HepG2 (cell line): ENCODE data around the gene PHTF1. TPM values are rescaled to one million over a fixed set of nuclear protein-coding genes. Genes with fewer than 3 reads are reported as not detected.

Experiments used
- ATAC-seq: fragments of 200-7000 bp; cut with Tn5 transposase; 3 replicates; pipeline ENCODE4 v1.9.1; 2020; ENCODE audit warnings: mild to moderate bottlenecking, moderate library complexity
- BruUV-seq: library from RNA; stranded (reverse); fragments of 400-500 nt; replicated peaks from 2 replicates; lab custom pipeline; 2021; lab: Mats Ljungman, UMichigan
- CTCF ChIA-PET: fragments of 300-600 bp; formaldehyde crosslinking; extraction: SDS; loops from one replicate; lab custom pipeline; 2021; ENCODE audit warnings: low total read pairs, inconsistent platforms, low intra/inter-chr PET ratio; lab: Yijun Ruan, JAX
- POLR2A ChIA-PET: fragments of 350-600 bp; sonication (Branson Sonifier 250); formaldehyde crosslinking; loops from one replicate; lab custom pipeline; 2020; ENCODE audit warnings: antibody characterized with exemption, inconsistent platforms; lab: Yijun Ruan, JAX
- DNase-seq: peaks from one replicate; pipeline ENCODE4 v3.0.0-alpha.2; 2015; ENCODE audit warnings: low spot score
- FAIRE-seq: peaks from 3 replicates; lab custom pipeline; 2011; peaks lifted over from hg19 to GRCh38; lab: Jason Lieb, UNC
- H2AFZ ChIP-seq: one replicate; pipeline ENCODE4 v1.6.1; 2011; ENCODE audit warnings: low read length, inconsistent platforms
- H3K27ac ChIP-seq: fragments of 300-600 bp; 3 replicates; pipeline ENCODE4 v1.8.0; 2011; ENCODE audit warnings: mixed run types, mild to moderate bottlenecking, mixed read lengths, low read length, inconsistent platforms; ENCODE audit not compliant: insufficient read depth; ENCODE audit errors: extremely low read length
- H3K27me3 ChIP-seq, 2 experiments: fragments of 200-600 bp in 1 of 2; 2 replicates in 1 of 2; 3 replicates in 1 of 2; pipeline versions ENCODE4 v1.6.0 to v1.8.0; 2011; ENCODE audit warnings: low read length in 2 of 2, mild to moderate bottlenecking in 2 of 2, moderate library complexity in 2 of 2, inconsistent platforms in 1 of 2; ENCODE audit not compliant: insufficient read depth in 2 of 2, control insufficient read depth in 1 of 2
- H3K36me3 ChIP-seq, 2 experiments: fragments of 200-600 bp in 1 of 2; replicated peaks in 1 of 2; 2 replicates in 1 of 2; 3 replicates in 1 of 2; pipeline versions ENCODE4 v1.5.1 to v1.8.0; 2011; ENCODE audit warnings: low read length in 2 of 2, inconsistent platforms in 1 of 2; ENCODE audit not compliant: insufficient read depth in 2 of 2, control insufficient read depth in 1 of 2
- H3K4me1 ChIP-seq: 2 replicates; pipeline ENCODE4 v1.5.1; 2012; ENCODE audit warnings: low read length, inconsistent platforms; ENCODE audit not compliant: insufficient read depth
- H3K4me2 ChIP-seq: 2 replicates; pipeline ENCODE4 v1.6.0; 2011; ENCODE audit warnings: low read depth, low read length, inconsistent platforms
- H3K4me3 ChIP-seq, 3 experiments: fragments of 200-600 bp in 1 of 3; sonication (generic), shearing (Covaris generic) in 1 of 3; replicated peaks in 1 of 3; 2 replicates each; pipeline ENCODE4 v1.5.1; 2011 to 2016; ENCODE audit warnings: low read length in 3 of 3, inconsistent platforms in 2 of 3, low read depth in 2 of 3, mild to moderate bottlenecking in 2 of 3, control low read depth in 1 of 3, mixed read lengths in 1 of 3; ENCODE audit not compliant: insufficient read depth in 1 of 3
- H3K79me2 ChIP-seq: one replicate; pipeline ENCODE4 v1.6.1; 2011; ENCODE audit warnings: low read length, inconsistent platforms; ENCODE audit not compliant: insufficient read depth
- H3K9ac ChIP-seq: 2 replicates; pipeline ENCODE4 v1.6.0; 2011; ENCODE audit warnings: mild to moderate bottlenecking, low read depth, low read length, inconsistent platforms; ENCODE audit not compliant: insufficient read depth
- H3K9me3 ChIP-seq: 2 replicates; pipeline ENCODE4 v1.5.1; 2012; ENCODE audit warnings: mild to moderate bottlenecking, low read length
- H4K20me1 ChIP-seq: 2 replicates; pipeline ENCODE4 v1.6.0; 2011; ENCODE audit warnings: inconsistent platforms, mild to moderate bottlenecking, low read length, moderate library complexity; ENCODE audit not compliant: insufficient read depth
- SAP130 ChIP-seq: IDR thresholded peaks from 2 replicates; pipeline ENCODE4 v1.6.1; 2016; ENCODE audit warnings: low read depth
- TEAD3 ChIP-seq: optimal IDR thresholded peaks from 2 replicates; pipeline ENCODE3; 2016; ENCODE audit warnings: borderline replicate concordance
- YY1 ChIP-seq: IDR thresholded peaks from 2 replicates; pipeline ENCODE4 v1.6.1; 2011; ENCODE audit warnings: low read length, low read depth, moderate library complexity, mild to moderate bottlenecking; ENCODE audit not compliant: insufficient read depth, insufficient replicate concordance
- WGBS: methylation state at CpG from one replicate; pipeline ENCODE4 v1.1.6; 2017; ENCODE audit warnings: low lambda C conversion rate; 5-methylcytosine and 5-hydroxymethylcytosine counted together
- in situ Hi-C: cut with HindIII; loops from 2 replicates; pipeline ENCODE4 v1.10.0; 2017; ENCODE audit warnings: low pct_unique_long_range_greater_than_20kb; ENCODE audit not compliant: extremely low pct_ligation_motif_present
- intact Hi-C: fragments of 100-400 bp; cut with micrococcal nuclease; formaldehyde crosslinking; loops from one replicate; pipeline ENCODE4 v1.10.0; 2022; ENCODE audit not compliant: unreplicated experiment
- polyA plus RNA-seq, 8 experiments: library from polyadenylated mRNA; depleted of rRNA in 3 of 8; stranded (reverse) in 7 of 8; unstranded in 1 of 8; fragments of >200 nt; fragmentation: Illumina TruSeq in 4 of 8; extraction: Trizol in 4 of 8; gene quantifications; 2 replicates each; pipeline versions ENCODE4 v1.2.1 to v1.2.3, GENCODE V29; 2011 to 2016; ENCODE audit warnings: low read depth in 4 of 8, missing spikeins in 1 of 8, mixed read lengths in 1 of 8; ENCODE audit not compliant: insufficient read depth in 1 of 8
- total RNA-seq, 5 experiments: library from RNA; depleted of rRNA; stranded (reverse); fragments of >200 nt; fragmentation: Illumina TruSeq; extraction: Trizol; gene quantifications; 2 replicates each; pipeline ENCODE4 v1.2.3, GENCODE V29; 2016; ENCODE audit warnings: low read depth in 1 of 5
- TF ChIP-seq, protein P1 (sequence below): sonication (generic); formaldehyde crosslinking; IDR thresholded peaks from 2 replicates; pipeline ENCODE4 v1.4.0; 2020; ENCODE audit warnings: mild to moderate bottlenecking, missing genetic modification reagents
- TF ChIP-seq, protein P2 (sequence below): sonication (generic); formaldehyde crosslinking; IDR thresholded peaks from 2 replicates; pipeline ENCODE4 v1.5.1; 2020; ENCODE audit warnings: mild to moderate bottlenecking, missing genetic modification reagents
- TF ChIP-seq, protein P3 (sequence below): sonication (generic); formaldehyde crosslinking; conservative IDR thresholded peaks from 2 replicates; pipeline ENCODE4 v1.8.0; 2022; ENCODE audit warnings: missing genetic modification reagents
- TF ChIP-seq, protein P4 (sequence below), 2 experiments: sonication (generic) in 1 of 2; formaldehyde crosslinking in 1 of 2; IDR thresholded peaks; 2 replicates each; pipeline versions ENCODE4 v1.4.0 to v1.6.1; 2016 to 2020; ENCODE audit warnings: borderline replicate concordance in 1 of 2, low read depth in 1 of 2, mild to moderate bottlenecking in 1 of 2, missing genetic modification reagents in 1 of 2

PHTF1 gene
- total and polyA plus RNA-seq, 2 of the 13 experiments (the other 11 are each of a cell fraction or from before 2014, with no cell fraction given), result 5.0 to 19.7 TPM

DNA sequence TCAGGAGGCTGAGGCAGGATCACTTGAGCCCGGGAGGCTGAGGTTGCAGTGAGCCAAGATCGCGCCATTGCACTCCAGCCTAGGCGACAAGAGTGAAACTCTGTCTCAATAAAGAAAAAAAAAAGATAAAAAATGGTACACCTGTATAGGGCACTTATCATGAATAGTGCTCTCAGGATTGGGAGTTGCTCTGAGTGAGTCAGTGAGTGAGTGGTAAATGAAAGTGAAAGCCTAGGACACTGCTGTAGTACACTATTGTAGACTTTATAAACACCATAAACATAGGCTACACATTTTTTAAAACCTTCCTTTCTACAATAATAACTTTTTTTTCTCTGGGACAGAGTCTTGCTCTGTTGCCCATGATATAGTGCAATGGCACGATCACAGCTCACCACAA lies 16.8 kb downstream of the PHTF1 start:
- no TSS peak for BruUV-seq
- Histone ChIP-seq H3K27ac (no peak overlapping the region), H3K36me3 (peaks cover 0 to 11% of the 10 kb centered on the region in 2 experiments; a peak in 1 of 5 replicates), H3K4me1 (peaks cover 3% of the 10 kb centered on the region), H4K20me1 (no peaks in the 10 kb centered on the region), H3K4me3 (no peak overlapping the region), H2AFZ (no peak overlapping the region), H3K9ac (no peak overlapping the region), H3K4me2 (no peak overlapping the region), H3K79me2 (no peaks in the 10 kb centered on the region), H3K27me3 (no peaks in the 10 kb centered on the region), H3K9me3 (no peaks in the 10 kb centered on the region)
- FAIRE-seq (no peak), DNase-seq (no peak), ATAC-seq (no peak)
- TF ChIP-seq SAP130 (no peak), YY1 (no peak), TEAD3 (no peak)
- TF ChIP-seq, protein P1, sequence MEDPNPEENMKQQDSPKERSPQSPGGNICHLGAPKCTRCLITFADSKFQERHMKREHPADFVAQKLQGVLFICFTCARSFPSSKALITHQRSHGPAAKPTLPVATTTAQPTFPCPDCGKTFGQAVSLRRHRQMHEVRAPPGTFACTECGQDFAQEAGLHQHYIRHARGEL, result no peak
- TF ChIP-seq, protein P2, sequence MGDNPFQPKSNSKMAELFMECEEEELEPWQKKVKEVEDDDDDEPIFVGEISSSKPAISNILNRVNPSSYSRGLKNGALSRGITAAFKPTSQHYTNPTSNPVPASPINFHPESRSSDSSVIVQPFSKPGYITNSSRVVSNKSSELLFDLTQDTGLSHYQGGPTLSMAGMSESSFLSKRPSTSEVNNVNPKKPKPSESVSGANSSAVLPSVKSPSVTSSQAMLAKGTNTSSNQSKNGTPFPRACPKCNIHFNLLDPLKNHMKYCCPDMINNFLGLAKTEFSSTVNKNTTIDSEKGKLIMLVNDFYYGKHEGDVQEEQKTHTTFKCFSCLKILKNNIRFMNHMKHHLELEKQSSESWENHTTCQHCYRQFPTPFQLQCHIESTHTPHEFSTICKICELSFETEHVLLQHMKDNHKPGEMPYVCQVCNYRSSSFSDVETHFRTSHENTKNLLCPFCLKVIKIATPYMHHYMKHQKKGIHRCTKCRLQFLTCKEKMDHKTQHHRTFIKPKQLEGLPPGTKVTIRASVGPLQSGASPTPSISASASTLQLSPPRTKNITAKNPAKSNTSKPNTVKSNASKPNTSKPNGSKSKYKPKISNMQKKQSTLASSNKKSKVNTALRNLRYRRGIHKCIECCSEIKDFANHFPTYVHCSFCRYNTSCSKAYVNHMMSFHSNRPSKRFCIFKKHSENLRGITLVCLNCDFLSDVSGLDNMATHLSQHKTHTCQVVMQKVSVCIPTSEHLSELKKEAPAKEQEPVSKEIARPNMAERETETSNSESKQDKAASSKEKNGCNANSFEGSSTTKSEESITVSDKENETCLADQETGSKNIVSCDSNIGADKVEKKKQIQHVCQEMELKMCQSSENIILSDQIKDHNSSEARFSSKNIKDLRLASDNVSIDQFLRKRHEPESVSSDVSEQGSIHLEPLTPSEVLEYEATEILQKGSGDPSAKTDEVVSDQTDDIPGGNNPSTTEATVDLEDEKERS, result no peak
- TF ChIP-seq, protein P3, sequence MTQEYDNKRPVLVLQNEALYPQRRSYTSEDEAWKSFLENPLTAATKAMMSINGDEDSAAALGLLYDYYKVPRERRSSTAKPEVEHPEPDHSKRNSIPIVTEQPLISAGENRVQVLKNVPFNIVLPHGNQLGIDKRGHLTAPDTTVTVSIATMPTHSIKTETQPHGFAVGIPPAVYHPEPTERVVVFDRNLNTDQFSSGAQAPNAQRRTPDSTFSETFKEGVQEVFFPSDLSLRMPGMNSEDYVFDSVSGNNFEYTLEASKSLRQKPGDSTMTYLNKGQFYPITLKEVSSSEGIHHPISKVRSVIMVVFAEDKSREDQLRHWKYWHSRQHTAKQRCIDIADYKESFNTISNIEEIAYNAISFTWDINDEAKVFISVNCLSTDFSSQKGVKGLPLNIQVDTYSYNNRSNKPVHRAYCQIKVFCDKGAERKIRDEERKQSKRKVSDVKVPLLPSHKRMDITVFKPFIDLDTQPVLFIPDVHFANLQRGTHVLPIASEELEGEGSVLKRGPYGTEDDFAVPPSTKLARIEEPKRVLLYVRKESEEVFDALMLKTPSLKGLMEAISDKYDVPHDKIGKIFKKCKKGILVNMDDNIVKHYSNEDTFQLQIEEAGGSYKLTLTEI (CRISPR knock-in tag), result no peak
- TF ChIP-seq, protein P4, sequence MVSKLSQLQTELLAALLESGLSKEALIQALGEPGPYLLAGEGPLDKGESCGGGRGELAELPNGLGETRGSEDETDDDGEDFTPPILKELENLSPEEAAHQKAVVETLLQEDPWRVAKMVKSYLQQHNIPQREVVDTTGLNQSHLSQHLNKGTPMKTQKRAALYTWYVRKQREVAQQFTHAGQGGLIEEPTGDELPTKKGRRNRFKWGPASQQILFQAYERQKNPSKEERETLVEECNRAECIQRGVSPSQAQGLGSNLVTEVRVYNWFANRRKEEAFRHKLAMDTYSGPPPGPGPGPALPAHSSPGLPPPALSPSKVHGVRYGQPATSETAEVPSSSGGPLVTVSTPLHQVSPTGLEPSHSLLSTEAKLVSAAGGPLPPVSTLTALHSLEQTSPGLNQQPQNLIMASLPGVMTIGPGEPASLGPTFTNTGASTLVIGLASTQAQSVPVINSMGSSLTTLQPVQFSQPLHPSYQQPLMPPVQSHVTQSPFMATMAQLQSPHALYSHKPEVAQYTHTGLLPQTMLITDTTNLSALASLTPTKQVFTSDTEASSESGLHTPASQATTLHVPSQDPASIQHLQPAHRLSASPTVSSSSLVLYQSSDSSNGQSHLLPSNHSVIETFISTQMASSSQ (IDR thresholded peaks at IDR 0.05; ENCODE audit: low read depth), result no peak
- TF ChIP-seq, protein P4 (CRISPR knock-in tag; IDR thresholded peaks at IDR 0.05; ENCODE audit: borderline replicate concordance), result no peak
- in situ Hi-C loops (no loop called here), intact Hi-C loops (no loop called here)
- CTCF ChIA-PET, result no interaction called here
- POLR2A ChIA-PET, result no interaction called here
- 98% methylated on average over 5 of the region's 5 CpGs for WGBS
